Stimulated activated CD4-positive, alpha-beta T cell treated with anti-CD3 and anti-CD28 coated beads, Interleukin-1b, Interleukin-23, amount 100 ng/mL, for 4 hours (primary cell): ENCODE results near the gene TFF1.

Experiments
- DNase-seq, 2 donors: peaks; one replicate each; pipeline ENCODE4 v3.0.0-alpha.2; 2020; ENCODE audit warnings: low read depth in 2 of 2

Gene TFF1

DNA sequence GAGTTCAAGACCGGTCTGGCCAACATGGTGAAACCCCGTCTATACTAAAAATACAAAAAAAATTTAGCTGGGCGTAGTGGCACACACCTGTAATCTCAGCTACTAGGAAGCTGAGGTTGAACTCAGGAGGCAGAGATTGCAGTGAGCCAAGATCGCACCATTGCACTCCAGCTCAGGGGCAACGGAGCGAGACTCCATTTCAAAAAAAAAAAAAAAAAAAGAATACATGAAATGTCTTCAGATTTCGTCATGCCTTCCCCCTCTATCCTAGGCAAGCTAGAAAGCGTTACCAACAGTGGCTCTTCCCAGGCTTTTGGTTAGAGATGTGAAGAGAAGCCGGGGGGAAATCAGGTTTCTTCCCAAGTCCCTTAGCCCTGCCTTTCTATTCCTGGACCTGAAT lies 3.6 kb downstream of the TFF1 start:
- DNase-seq: no peak

DNA sequence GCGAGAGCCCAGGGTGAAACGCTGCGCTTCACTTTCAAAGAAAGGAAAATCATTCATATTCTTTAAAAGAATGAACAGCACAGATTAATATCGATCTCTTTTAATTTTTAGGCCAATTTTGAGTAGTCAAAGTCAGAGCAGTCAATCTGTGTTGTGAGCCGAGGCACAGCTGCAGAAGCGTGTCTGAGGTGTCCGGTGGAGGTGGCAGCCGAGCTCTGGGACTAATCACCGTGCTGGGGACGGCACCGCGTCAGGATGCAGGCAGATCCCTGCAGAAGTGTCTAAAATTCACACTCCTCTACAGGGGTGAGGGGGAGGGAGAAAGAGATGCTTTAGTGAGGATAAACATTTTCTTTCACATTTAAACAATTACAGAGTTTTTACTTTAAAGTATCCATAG lies 4.1 kb downstream of the TFF1 start:
- no peak for DNase-seq

DNA sequence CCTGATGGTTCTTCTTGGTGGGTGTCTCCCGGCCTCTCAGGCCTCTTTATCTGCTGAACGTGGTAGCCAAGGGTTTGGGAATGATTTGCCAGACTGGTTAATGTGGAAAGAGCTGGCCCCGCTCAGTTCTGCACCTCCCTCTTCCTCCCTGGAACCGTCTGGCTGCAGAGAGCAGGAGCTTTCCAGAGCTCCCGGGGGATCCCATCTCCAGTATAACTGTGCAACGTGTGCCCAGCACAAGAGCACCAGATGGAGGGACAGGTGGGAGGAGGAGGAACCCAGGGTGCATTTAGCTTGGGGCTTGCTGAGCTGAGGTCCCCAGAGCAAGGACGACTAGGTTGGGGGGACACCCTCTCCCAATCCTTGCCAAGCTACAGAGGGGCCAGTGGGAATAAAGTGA lies 5.0 kb downstream of the TFF1 start:
- DNase-seq: no peak

DNA sequence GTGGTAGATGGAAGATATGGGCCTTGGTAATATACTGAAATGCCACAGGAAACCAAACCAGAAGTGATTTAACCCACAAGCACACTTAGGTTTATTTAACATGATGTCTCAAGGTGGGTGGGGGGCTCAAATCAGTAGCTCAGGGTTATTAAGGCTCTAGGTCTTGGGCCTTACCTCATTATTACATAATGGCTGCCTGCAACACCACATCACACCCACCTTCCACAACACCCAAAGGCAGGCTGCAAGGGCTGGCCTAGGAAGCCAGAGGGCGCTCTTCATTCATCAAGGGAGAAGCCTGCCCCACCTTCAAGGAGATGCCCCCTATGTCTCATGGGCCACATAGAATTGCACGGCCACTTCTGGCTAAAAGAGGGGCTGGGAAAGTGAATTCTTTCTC lies 6.0 kb downstream of the TFF1 start:
- no peak for DNase-seq

DNA sequence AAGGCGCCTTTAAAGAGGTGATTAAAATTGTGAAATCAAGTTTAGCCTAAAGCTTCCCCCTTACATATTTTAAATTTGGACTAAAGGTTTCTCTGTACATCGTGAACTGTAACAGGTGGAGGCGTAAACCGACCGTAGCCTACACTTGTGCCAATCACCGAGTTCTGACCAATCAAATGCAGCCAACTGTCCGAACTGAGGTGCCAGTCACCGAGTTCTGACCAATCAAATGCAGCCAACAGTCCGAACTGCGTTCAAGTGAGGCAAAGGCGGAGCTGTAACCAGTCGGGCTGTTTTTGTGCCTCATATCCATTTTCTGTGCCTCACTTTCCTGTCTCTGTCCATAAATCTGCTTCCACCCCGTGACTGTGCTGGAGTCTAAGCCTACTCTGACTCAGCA lies 7.4 kb downstream of the TFF1 start:
- no peak for DNase-seq

DNA sequence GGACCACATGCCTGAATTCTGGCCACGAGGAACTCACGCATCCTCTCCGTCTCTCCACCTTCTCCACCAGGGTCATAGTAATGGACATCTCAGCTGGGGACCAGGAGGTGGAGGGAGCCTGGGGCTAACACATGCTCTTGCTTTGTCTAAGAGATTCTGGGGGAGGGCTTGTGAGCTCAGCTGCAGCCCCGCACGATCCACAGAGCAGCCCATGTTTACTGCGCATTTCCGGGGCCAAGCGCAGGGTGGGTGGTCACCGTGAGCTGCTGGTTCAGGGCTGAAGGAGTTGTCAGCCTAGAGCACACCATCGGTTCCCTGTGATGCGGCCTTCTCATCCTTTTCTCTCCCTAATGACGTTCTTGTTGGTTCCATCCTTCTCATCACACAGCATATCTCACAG lies 8.1 kb downstream of the TFF1 start:
- DNase-seq: no peak

DNA sequence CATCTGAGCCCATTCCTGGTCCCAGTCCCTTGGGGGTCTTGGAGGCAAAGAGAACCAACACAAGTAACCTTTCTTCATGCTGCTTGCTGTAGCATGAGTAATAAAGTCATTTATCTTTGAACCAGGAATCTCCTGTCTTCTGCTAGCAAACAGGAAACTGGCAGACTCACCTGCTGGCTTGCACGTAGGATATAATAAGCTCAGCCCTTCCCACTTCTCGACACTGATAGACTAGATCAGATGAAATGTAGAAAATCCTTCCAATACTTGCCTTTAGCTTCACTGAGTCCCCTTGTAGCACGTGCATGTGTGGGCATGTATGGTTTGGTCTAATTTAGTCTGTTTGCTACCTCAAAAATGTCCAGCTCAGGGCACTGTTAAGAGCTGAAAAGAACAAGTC lies 9.0 kb downstream of the TFF1 start:
- DNase-seq: no peak

DNA sequence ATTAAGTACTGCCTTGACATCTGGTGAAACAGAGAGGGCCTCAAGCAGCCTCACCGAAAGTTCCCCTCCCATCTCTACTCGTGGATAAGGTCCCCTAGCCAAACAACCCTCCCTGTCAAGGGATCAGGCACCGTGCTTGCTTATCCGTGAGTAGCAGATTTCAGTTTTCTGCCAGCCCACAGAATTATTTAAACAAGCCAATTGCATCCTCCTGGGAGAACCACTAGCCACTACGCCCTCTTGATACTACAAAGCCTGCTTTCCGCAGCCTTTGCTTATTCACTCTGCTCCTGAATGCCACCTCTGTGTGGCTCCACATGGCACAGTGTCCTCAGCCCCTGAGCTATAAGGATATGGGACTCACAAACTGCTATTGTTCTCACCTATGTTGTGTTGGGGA lies 9.7 kb downstream of the TFF1 start:
- DNase-seq: no peak

DNA sequence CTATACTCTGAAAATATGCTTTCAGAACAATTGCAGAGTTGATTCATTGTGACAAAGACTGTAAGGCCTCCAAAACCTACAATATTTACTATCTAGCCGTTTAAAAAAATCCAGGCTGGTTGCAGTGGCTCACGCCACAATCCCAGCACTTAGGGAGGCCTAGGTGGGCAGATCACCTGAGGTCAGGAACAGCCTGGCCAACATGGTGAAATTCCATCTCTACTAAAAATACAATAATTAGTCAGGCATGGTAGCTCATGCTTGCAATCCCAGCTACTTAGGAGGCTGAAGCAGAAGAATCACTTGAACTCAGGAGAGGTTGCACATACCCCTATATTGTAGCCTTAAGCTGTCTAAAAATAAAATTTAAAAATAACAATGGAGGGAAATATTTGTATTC lies 10.3 kb downstream of the TFF1 start:
- no peak for DNase-seq

DNA sequence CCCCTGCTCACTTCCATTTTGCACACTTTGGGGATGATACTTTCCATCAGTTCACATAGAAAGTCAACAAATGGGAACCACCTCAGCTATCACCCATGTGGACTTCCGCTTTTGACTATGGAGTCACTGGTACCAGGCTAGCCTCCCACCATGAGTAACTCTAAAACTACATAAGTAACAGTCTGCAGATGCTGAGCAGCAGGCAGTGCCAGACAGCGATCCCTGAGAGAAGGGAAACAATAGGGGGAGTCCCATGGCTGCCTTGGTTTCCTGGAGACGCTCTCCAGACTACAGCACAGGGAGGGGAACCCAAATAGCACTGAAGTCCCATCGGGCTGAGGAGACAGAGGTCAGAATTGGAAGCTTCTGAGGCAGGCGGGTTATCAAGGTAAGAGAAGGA lies 12.7 kb downstream of the TFF1 start:
- DNase-seq: no peak

DNA sequence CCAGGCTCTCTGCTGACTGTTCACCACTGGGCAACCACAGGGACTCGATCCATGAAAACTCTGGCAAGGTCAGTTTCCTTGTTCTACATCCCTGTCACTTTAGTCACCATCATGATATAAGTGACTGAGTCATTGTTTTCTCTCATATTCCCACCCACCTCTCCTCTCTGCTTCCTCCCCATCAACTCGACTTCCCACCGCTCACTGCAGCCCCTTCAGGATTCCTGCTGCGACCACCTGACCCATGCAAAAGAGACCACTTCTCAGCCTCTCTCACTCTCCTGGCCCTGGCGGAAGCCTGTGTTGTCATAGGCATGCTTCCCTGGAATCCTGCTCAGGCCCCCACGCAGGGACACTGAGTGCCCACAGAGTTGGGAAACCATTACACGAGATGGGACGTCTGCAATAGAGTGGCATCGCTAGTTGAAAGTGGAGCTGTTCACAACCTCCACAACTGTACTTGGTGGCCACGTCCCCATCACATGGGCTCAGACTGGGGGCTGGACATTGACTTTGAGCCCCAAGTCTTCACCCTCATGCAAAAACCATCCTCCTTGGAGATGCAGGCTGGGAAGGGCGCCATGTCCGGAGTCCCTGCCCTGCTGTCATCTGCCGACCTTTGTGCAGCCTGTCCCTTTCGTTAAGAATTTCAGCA lies 13.8 kb downstream of the TFF1 start:
- no peak for DNase-seq

DNA sequence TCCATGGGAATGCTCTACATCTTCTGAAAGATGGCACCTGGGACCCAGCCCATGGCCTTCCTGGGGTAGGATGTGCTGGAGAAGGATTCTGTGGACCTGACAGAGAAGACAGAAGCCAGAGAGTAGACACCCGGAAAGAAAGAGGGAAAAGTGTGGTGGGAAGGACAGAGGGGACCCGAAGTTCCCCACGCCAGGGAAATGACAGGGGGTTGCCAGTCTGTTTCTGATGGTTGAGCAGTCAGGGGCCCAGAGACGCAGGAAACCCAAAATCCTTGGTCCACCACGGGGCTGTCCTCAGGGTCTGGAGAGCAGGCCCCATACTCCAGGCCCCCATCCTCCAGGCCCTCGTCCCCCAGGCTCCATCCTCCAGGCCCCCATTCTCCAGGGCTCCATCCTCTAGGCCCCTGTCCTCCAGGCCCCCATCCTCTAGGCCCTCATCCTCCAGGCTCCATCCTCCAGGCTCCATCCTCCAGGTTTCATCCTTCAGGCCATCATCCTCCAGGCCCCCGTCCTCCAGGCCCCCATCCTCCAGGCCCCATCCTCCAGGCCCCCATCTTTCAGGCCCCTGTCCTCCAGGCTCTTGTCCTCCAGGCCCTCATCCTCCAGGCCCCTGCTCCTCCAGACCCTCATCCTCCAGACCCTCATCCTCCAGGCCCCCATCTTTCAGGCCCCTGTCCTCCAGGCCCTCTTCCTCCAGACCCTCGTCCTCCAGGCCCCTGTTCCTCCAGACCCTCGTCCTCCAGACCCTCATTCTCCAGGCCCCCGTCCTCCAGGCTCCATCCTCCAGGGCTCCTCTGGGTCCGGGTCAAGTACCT lies 14.5 kb downstream of the TFF1 start:
- DNase-seq: no peak

DNA sequence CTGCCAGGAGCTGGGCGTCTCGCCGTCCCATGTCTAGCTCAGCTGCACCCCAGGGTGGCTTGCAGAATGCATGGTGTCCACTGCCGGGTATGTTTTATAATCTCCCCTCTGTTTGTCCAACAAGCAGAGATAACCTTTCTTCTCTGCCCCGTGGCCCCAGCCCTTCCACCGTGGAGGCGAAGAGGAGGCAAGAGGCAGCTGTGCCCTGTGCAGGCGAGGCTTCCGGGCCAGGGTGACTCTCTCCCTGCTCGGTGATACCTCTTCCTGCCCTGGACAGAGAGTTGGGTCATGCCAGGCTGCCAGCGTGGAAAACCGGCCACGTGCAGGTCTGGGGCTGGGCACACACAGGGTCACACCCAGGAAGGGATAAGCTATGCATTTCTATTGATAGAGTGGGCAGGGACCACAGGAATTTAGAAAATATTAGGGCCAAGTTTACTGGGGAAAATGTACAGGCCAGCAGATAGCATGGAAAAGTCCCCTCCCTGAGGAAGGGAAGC lies 15.4 kb downstream of the TFF1 start, which contains the start of gene TFF2:
TFF2 (minus strand) TSS at position 68 of the 500 bp plus-strand sequence; CDS start at position 31, 37 bp downstream.
- no peak for DNase-seq

DNA sequence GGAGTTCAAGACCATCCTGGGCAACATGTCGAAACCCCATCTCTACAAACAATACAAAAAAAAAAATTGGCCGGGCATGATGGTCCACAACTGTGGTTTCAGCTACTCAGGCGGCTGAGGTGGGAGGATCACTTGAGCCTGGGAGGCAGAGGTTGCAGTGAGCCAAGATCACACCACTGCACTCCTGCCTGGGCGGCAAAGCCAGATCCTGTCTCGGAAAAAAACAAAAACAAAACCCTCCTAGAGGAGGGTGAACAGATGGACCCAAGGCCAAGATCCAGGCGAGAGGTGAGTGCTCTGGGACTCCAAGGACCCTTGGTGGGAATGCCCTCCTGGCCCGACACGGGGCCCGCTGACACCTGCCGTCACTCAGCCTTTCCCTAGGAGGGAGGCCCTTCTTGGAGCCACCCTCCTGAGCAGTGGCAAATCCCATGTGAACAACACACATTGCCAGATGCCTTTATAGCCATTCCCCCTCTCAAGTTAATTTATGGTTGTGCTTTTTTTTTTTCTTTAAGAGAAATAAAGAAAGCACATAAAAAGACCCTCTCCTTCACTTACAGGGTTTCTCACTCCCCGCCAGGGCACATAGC lies 15.9 kb downstream of the TFF1 start:
- DNase-seq: no peak

DNA sequence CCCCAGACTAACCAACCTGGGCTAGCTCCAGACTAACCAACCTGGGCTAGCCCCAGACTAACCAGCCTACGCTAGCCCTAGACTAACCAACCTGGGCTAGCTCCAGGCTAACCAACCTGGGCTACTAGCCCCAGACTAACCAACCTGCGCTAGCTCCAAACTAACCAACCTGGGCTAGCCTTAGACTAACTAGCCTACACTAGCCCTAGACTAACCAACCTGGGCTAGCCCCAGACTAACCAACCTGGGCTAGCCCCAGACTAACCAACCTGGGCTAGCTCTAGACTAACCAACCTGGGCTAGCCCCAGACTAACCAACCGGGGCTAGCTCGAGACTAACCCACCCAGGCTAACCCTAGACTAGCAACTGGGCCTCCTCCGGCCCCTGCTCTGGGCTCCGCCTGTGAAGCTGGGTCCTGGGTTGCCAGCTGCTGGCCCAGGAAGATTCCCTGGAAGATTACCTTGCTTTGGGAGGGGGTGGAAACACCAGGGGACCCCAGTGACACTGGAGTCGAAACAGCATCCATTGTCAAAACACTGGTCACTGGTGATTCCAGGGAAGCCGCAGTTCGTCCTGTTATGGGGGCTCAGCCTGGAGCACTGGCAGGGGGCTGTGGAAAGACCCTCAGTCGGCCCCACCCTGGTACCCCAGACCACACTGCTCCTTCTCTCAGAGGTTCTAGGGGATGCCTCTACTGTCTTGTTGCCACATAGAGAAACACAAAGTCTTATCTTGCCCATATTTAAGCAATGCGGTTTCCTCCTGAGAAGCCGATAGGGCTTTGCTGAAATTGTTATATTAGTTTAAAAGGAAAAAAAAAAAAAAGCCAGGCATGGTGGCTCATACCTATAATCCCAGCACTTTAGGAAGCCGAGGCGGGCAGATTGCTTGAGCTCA lies 16.7 kb downstream of the TFF1 start:
- no peak for DNase-seq

DNA sequence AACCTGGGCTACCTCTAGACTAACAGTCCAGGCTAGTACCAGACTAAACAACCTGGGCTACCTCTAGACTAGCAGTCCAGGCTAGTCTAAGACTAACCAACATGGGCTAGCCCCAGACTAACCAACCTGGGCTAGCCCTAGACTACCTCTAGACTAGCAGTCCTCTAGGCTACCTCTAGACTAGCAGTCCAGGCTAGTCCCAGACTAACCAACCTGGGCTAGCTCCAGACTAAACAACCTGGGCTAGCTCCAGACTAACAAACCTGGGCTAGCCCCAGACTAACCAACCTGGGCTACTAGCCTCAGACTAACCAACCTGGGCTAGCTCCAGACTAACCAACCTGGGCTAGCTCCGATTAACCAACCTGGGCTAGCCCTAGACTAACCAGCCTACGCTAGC lies 17.6 kb downstream of the TFF1 start:
- no peak for DNase-seq

DNA sequence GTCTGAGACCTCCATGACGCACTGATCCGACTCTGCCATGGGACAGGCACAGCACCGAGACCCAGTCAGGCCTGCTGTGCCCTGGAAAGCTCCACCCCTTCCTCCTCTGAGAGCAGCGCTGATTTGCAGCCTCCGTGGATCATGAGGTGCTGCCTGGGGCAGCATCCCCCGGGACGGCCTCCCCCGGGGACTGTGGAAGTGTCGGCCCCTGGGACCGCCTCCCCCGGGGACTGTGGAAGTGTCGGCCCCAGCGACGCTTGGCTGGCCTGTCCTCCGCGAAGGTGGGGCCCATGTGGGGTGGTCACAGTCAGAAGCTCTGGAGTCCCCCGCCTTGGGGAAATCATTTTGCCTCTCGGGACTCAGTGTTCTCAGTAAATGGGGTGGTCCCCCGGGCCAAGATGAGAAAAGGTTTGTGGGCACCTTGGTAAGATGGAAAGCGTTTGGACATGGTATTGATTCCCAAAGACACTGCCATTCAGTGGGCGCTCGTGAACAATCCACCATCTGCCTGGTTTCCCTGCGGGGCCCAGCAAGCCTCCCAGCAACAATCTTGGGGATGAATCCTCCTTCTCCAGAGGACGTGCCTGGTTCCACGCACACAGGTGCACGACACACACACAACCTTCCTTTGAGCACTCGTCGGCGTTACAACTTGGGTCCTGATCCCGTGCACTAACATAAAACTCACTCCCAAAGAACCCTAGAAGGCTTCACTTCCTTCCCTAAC lies 18.6 kb downstream of the TFF1 start:
- no peak for DNase-seq

DNA sequence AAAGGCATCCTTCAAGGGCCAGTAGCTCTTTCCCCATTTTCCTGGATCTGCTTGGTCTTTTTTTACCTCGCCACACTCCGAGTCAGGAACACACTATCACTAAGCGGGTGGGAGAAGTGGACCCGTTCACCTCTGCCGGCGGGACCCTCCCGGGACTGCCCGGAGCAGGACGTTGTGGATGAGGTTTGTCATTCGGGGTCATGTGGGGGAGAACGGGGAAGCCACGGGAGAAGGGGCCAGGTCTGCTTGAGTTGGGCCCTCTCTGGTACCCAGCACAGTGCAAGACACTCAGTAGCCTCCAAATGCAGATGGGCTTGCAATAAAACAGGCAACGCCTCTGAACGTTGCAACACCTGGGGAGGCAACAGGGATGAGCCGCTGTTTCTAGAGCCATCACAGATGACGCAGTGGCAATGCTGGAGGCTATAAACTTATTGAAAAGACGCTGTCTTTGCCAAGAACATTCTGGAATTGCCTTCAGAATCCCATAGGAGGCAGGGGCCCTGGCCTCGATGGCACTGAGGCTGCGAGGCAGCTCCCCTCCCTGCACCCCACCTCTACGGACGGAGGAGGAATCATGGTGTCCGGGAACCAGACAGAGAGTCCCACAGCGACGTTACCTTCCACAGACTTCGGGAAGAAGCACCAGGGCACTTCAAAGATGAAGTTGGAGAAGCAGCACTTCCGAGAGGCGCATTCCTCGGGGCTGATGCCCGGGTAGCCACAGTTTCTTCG lies 19.3 kb downstream of the TFF1 start:
- no peak for DNase-seq

DNA sequence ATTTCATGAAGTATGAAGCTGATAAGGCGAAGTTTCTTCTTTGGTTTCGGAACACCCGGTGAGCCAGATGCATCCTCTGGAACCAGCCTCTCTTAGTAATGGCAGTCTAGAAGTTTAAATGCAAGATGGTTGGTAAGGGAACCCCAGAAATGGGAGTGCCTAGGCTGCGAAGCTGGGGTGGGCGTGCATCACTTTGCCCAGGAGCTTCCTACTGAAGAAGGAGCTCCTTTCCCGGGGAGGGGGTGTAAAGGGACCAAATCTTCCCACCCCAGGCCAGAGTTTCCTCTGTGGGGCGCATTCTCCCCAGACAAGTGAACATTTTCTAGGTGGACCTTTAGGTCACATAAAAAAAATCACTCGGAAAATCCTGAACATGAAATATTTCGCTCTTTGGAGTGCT lies 19.9 kb downstream of the TFF1 start:
- no peak for DNase-seq

DNA sequence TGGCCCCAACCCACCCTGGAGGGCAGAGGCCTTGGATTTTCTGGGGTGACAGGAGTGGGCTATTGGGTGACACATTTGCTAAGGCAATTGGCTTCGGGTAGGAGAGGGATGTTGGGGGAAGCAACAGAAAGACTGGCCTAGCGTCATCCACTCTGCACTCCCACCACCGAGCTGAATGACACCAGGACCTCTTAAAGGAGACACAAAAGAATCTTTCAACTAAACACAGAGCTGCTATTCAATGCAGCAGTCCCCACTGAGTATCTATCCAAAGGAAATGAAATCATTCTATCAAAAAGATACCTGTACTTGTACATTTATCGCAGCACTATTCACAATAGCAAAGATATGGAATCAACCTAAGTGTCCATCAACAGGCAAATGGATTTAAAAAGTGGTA lies 21.7 kb downstream of the TFF1 start:
- DNase-seq: no peak
